ENCODE data around the gene SELENOF. TPM values are rescaled to one million over a fixed set of nuclear protein-coding genes. Genes with fewer than 3 reads are reported as not detected.

SELENOF gene
- total and polyA plus RNA-seq, 2 donors (not counting 1 experiment from before 2014, with no cell fraction given) = 207 to 351 TPM

DNA sequence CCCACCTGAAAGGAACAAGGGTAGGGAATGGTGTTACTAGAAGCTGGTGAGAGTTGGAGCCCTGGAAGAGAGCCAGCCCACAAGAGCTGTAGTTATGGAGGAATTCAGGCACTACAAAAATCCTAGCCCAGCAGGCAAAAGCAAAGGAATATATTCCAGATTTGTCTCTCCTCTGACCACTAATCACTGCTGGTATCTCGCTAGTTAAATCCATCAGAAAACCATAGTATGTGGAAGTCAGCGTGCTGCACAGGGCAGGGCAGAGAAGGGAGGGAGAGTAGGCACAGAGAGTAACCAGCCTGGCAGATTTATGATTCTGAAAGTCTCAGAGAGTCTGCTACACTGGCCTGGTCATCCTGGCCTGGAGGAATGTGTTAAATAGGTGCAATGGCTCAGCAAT lies 88.6 kb downstream of the SELENOF start:
- Histone ChIP-seq H3K9me3 (ENCODE audit: control insufficient read depth, insufficient read depth, low read depth, low read length) (no peaks in the 10 kb centered on the region), H4K20me1 (ENCODE audit: control insufficient read depth, extremely low read depth, insufficient read depth, low read length) (no peaks in the 10 kb centered on the region), H3K79me2 (ENCODE audit: control insufficient read depth, insufficient read depth, low read length) (no peaks in the 10 kb centered on the region), H3K36me3 (ENCODE audit: control insufficient read depth, insufficient read depth, low read length) (no peaks in the 10 kb centered on the region), H2AFZ (ENCODE audit: low read length) (no peak overlapping the region), H3K27ac (ENCODE audit: insufficient read depth, low read length) (no peak overlapping the region), H3K4me3 (replicated peaks in 1 of 4; ENCODE audit: control extremely low read depth in 1 of 4, insufficient read depth in 1 of 4, low read depth in 3 of 4, low read length in 4 of 4) (no peak overlapping the region), H3K27me3 (ENCODE audit: control insufficient read depth, insufficient read depth, low read length) (no peaks in the 10 kb centered on the region), H3K4me2 (ENCODE audit: extremely low read depth, insufficient read depth, low read length) (no peak overlapping the region), H3K9ac (ENCODE audit: insufficient read depth, low read length) (no peak overlapping the region), H3K4me1 (ENCODE audit: control insufficient read depth, extremely low read depth, insufficient read depth, low read length) (no peaks in the 10 kb centered on the region)
- TF ChIP-seq, protein P1, sequence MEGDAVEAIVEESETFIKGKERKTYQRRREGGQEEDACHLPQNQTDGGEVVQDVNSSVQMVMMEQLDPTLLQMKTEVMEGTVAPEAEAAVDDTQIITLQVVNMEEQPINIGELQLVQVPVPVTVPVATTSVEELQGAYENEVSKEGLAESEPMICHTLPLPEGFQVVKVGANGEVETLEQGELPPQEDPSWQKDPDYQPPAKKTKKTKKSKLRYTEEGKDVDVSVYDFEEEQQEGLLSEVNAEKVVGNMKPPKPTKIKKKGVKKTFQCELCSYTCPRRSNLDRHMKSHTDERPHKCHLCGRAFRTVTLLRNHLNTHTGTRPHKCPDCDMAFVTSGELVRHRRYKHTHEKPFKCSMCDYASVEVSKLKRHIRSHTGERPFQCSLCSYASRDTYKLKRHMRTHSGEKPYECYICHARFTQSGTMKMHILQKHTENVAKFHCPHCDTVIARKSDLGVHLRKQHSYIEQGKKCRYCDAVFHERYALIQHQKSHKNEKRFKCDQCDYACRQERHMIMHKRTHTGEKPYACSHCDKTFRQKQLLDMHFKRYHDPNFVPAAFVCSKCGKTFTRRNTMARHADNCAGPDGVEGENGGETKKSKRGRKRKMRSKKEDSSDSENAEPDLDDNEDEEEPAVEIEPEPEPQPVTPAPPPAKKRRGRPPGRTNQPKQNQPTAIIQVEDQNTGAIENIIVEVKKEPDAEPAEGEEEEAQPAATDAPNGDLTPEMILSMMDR (conservative IDR thresholded peaks at IDR 0.05 in 1 of 2, IDR thresholded peaks at IDR 0.05 in 1 of 2; ENCODE audit: low read depth in 1 of 2, low read length in 2 of 2) = no peak
- no peak for TF ChIP-seq EZH2 (IDR thresholded peaks at IDR 0.05; ENCODE audit: low read length, missing control alignments)
- peak; percentile 27 to 70 for DNase-seq (ENCODE audit: low read depth in 2 of 2)

DNA sequence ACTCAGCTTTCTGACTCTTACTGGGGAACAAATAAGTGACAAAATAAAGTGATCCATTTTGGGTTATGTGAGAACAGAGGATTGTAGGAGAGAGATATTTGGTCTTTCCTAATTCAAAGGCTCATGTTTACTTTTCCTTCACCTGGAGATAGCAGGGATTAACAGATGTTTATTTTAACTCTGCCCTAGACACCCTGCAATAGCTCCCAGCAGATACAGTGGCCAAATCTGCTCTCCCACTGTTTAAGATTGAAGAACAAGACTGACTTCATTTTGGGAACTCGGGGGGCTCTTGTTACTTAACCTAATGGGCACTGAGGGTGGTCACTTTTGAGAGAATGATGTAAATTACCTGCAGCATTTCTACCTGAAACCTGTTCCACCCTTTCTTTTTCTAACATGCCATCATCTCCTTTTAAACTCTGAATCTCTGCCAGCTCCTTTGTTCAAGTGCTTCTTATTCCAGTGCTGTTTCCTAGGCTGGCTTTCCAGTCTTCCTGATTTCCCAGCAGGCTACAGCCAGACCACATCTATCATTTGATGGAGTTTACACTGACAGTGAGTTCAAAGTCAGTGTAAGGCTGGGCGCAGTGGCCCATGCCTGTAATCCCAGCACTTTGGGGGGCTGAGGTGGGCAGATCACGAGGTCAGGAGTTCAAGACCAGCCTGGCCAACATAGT lies 90.0 kb downstream of the SELENOF start:
- TF ChIP-seq, protein P1 (conservative IDR thresholded peaks at IDR 0.05 in 1 of 2, IDR thresholded peaks at IDR 0.05 in 1 of 2; ENCODE audit: low read depth in 1 of 2, low read length in 2 of 2) = no peak
- TF ChIP-seq EZH2 (IDR thresholded peaks at IDR 0.05; ENCODE audit: low read length, missing control alignments) = no peak
- no peaks in the 10 kb centered on the region for H3K27me3 ChIP-seq (ENCODE audit: control insufficient read depth, insufficient read depth, low read length)
- no peak overlapping the region for H3K9ac ChIP-seq (ENCODE audit: insufficient read depth, low read length)
- H3K36me3 ChIP-seq (ENCODE audit: control insufficient read depth, insufficient read depth, low read length) = no peaks in the 10 kb centered on the region
- H3K4me3 ChIP-seq (replicated peaks in 1 of 4; ENCODE audit: control extremely low read depth in 1 of 4, insufficient read depth in 1 of 4, low read depth in 3 of 4, low read length in 4 of 4) = no peak overlapping the region
- H2AFZ ChIP-seq (ENCODE audit: low read length) = no peak overlapping the region
- DNase-seq (ENCODE audit: low read depth in 2 of 2) = no peak
- no peaks in the 10 kb centered on the region for H3K4me1 ChIP-seq (ENCODE audit: control insufficient read depth, extremely low read depth, insufficient read depth, low read length)
- H3K27ac ChIP-seq (ENCODE audit: insufficient read depth, low read length) = no peak overlapping the region
- H4K20me1 ChIP-seq (ENCODE audit: control insufficient read depth, extremely low read depth, insufficient read depth, low read length) = no peaks in the 10 kb centered on the region
- H3K4me2 ChIP-seq (ENCODE audit: extremely low read depth, insufficient read depth, low read length) = no peak overlapping the region
- no peaks in the 10 kb centered on the region for H3K9me3 ChIP-seq (ENCODE audit: control insufficient read depth, insufficient read depth, low read depth, low read length)
- no peaks in the 10 kb centered on the region for H3K79me2 ChIP-seq (ENCODE audit: control insufficient read depth, insufficient read depth, low read length)

GRCh38 chr1:86823386-86823785 lies 90.5 kb downstream of the SELENOF start:
- DNase-seq (ENCODE audit: low read depth in 2 of 2) = no peak
- H4K20me1 ChIP-seq (ENCODE audit: control insufficient read depth, extremely low read depth, insufficient read depth, low read length) = no peaks in the 10 kb centered on the region
- no peak overlapping the region for H3K9ac ChIP-seq (ENCODE audit: insufficient read depth, low read length)
- TF ChIP-seq, protein P1 (conservative IDR thresholded peaks at IDR 0.05 in 1 of 2, IDR thresholded peaks at IDR 0.05 in 1 of 2; ENCODE audit: low read depth in 1 of 2, low read length in 2 of 2) = no peak
- no peak for TF ChIP-seq EZH2 (IDR thresholded peaks at IDR 0.05; ENCODE audit: low read length, missing control alignments)
- no peak overlapping the region for H3K4me3 ChIP-seq (replicated peaks in 1 of 4; ENCODE audit: control extremely low read depth in 1 of 4, insufficient read depth in 1 of 4, low read depth in 3 of 4, low read length in 4 of 4)
- H3K9me3 ChIP-seq (ENCODE audit: control insufficient read depth, insufficient read depth, low read depth, low read length) = no peaks in the 10 kb centered on the region
- H3K36me3 ChIP-seq (ENCODE audit: control insufficient read depth, insufficient read depth, low read length) = no peaks in the 10 kb centered on the region
- H3K27me3 ChIP-seq (ENCODE audit: control insufficient read depth, insufficient read depth, low read length) = no peaks in the 10 kb centered on the region
- H3K79me2 ChIP-seq (ENCODE audit: control insufficient read depth, insufficient read depth, low read length) = no peaks in the 10 kb centered on the region
- H2AFZ ChIP-seq (ENCODE audit: low read length) = no peak overlapping the region
- no peak overlapping the region for H3K4me2 ChIP-seq (ENCODE audit: extremely low read depth, insufficient read depth, low read length)
- no peak overlapping the region for H3K27ac ChIP-seq (ENCODE audit: insufficient read depth, low read length)
- H3K4me1 ChIP-seq (ENCODE audit: control insufficient read depth, extremely low read depth, insufficient read depth, low read length) = no peaks in the 10 kb centered on the region

Measured in fibroblast of lung (primary cell).